Measurements from ENCODE around the gene ZNF25.
"Not testable (repeated sequence)": the region's sequence is repeated elsewhere in the genome, so short reads cannot be mapped to it uniquely, and the experiment has no call there.

The ZNF25 gene

GRCh38 chr10:37937864-37938263 is 38.6 kb downstream of the ZNF25 start:
- Histone ChIP-seq H3K27me3 (ENCODE audit: insufficient read depth, low read length, poor library complexity) (no peaks in the 10 kb centered on the region), H3K4me2 (ENCODE audit: insufficient read depth, low read length) (no peak overlapping the region), H3K36me3 (ENCODE audit: insufficient read depth, low read length) (no peaks in the 10 kb centered on the region), H3K9me3 (ENCODE audit: insufficient read depth, low read length, severe bottlenecking) (no peaks in the 10 kb centered on the region), H4K20me1 (ENCODE audit: insufficient read depth, low read length) (no peaks in the 10 kb centered on the region), H3K27ac (ENCODE audit: low read length) (no peak overlapping the region), H3K79me2 (ENCODE audit: insufficient read depth, low read length) (no peaks in the 10 kb centered on the region), H3K9ac (ENCODE audit: low read depth, low read length) (no peak overlapping the region), H2AFZ (ENCODE audit: low read depth, low read length) (no peak overlapping the region), H3K4me3 (ENCODE audit: low read depth in 1 of 2, low read length in 2 of 2) (no peak overlapping the region), H3K4me1 (ENCODE audit: insufficient read depth, low read length) (no peaks in the 10 kb centered on the region)
- TF ChIP-seq EZH2 (IDR thresholded peaks at IDR 0.05; ENCODE audit: borderline replicate concordance, low read depth, low read length, severe bottlenecking), result no peak
- TF ChIP-seq, protein P1, sequence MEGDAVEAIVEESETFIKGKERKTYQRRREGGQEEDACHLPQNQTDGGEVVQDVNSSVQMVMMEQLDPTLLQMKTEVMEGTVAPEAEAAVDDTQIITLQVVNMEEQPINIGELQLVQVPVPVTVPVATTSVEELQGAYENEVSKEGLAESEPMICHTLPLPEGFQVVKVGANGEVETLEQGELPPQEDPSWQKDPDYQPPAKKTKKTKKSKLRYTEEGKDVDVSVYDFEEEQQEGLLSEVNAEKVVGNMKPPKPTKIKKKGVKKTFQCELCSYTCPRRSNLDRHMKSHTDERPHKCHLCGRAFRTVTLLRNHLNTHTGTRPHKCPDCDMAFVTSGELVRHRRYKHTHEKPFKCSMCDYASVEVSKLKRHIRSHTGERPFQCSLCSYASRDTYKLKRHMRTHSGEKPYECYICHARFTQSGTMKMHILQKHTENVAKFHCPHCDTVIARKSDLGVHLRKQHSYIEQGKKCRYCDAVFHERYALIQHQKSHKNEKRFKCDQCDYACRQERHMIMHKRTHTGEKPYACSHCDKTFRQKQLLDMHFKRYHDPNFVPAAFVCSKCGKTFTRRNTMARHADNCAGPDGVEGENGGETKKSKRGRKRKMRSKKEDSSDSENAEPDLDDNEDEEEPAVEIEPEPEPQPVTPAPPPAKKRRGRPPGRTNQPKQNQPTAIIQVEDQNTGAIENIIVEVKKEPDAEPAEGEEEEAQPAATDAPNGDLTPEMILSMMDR (IDR thresholded peaks at IDR 0.05; ENCODE audit: borderline replicate concordance, extremely low read depth, low read length, poor library complexity, severe bottlenecking), result no peak
- DNase-seq, result no peak
- ATAC-seq (ENCODE audit: insufficient read depth, low read depth), result no peak

DNA sequence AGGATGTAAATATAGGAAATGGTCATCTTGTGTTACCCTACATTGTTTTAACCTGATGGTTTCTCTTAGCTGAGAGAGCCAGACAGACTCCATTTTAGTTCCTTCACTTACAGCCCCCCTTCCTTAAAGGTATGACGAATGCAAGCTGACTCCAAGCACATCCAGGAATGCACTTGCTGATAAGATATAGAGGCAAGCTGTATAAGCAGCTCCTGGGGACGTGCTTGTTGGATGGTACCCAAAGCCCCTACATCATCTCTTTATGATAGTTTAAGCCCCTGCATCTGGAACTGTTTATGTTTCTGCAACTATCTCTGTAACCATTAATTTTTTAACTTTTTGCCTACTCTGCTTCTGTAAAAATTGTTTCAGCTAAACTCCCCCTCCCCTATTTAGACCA is 41.7 kb downstream of the ZNF25 start:
- Histone ChIP-seq H4K20me1 (ENCODE audit: insufficient read depth, low read length) (no peaks in the 10 kb centered on the region), H3K9me3 (ENCODE audit: insufficient read depth, low read length, severe bottlenecking) (no peaks in the 10 kb centered on the region)
- no peak for ATAC-seq (ENCODE audit: insufficient read depth, low read depth)

DNA sequence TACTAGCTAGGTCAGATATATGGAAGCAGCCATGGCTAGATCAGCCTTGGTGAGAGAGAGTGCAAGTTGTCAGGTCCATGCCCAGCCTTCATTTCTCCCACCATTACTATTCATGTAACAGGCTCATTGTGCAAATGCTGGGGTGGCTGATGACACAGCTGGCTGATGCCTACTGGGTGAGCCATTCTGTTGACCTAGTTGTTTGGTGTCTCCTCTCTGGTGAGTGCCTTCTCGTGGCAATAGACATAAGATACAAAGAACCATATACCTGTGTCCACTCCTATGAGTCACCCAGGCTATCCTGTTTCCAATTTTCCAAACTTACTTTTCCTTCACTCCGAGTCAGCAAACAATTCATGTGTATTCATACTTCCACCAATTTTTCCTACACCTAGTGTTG is 46.0 kb downstream of the ZNF25 start:
- H3K9ac ChIP-seq (ENCODE audit: low read depth, low read length), result no peak overlapping the region
- H2AFZ ChIP-seq (ENCODE audit: low read depth, low read length), result no peak overlapping the region
- no peak for ATAC-seq (ENCODE audit: insufficient read depth, low read depth)
- no peaks in the 10 kb centered on the region for H4K20me1 ChIP-seq (ENCODE audit: insufficient read depth, low read length)
- H3K4me1 ChIP-seq (ENCODE audit: insufficient read depth, low read length), result no peaks in the 10 kb centered on the region
- no peak overlapping the region for H3K4me3 ChIP-seq (ENCODE audit: low read depth in 1 of 2, low read length in 2 of 2)
- H3K27me3 ChIP-seq (ENCODE audit: insufficient read depth, low read length, poor library complexity), result no peaks in the 10 kb centered on the region
- no peaks in the 10 kb centered on the region for H3K79me2 ChIP-seq (ENCODE audit: insufficient read depth, low read length)
- no peak for DNase-seq
- no peak overlapping the region for H3K27ac ChIP-seq (ENCODE audit: low read length)
- TF ChIP-seq, protein P1 (IDR thresholded peaks at IDR 0.05; ENCODE audit: borderline replicate concordance, extremely low read depth, low read length, poor library complexity, severe bottlenecking), result no peak
- TF ChIP-seq EZH2 (IDR thresholded peaks at IDR 0.05; ENCODE audit: borderline replicate concordance, low read depth, low read length, severe bottlenecking), result no peak
- no peaks in the 10 kb centered on the region for H3K36me3 ChIP-seq (ENCODE audit: insufficient read depth, low read length)
- no peaks in the 10 kb centered on the region for H3K9me3 ChIP-seq (ENCODE audit: insufficient read depth, low read length, severe bottlenecking)
- no peak overlapping the region for H3K4me2 ChIP-seq (ENCODE audit: insufficient read depth, low read length)

More for the DNA sequence above, 41.7 kb downstream of the ZNF25 start:
- Histone ChIP-seq H3K9ac (ENCODE audit: low read depth, low read length) (no peak overlapping the region), H3K4me2 (ENCODE audit: insufficient read depth, low read length) (no peak overlapping the region), H2AFZ (ENCODE audit: low read depth, low read length) (no peak overlapping the region), H3K79me2 (ENCODE audit: insufficient read depth, low read length) (no peaks in the 10 kb centered on the region), H3K27ac (ENCODE audit: low read length) (no peak overlapping the region), H3K4me1 (ENCODE audit: insufficient read depth, low read length) (no peaks in the 10 kb centered on the region), H3K36me3 (ENCODE audit: insufficient read depth, low read length) (no peaks in the 10 kb centered on the region), H3K4me3 (ENCODE audit: low read depth in 1 of 2, low read length in 2 of 2) (no peak overlapping the region), H3K27me3 (ENCODE audit: insufficient read depth, low read length, poor library complexity) (no peaks in the 10 kb centered on the region)
- DNase-seq, result no peak
- TF ChIP-seq, protein P1 (IDR thresholded peaks at IDR 0.05; ENCODE audit: borderline replicate concordance, extremely low read depth, low read length, poor library complexity, severe bottlenecking), result no peak
- no peak for TF ChIP-seq EZH2 (IDR thresholded peaks at IDR 0.05; ENCODE audit: borderline replicate concordance, low read depth, low read length, severe bottlenecking)

GRCh38 chr10:37908165-37908564 is 68.3 kb downstream of the ZNF25 start:
- H4K20me1 ChIP-seq (ENCODE audit: insufficient read depth, low read length); H2AFZ ChIP-seq (ENCODE audit: low read depth, low read length); DNase-seq; H3K79me2 ChIP-seq (ENCODE audit: insufficient read depth, low read length); H3K4me1 ChIP-seq (ENCODE audit: insufficient read depth, low read length); H3K27ac ChIP-seq (ENCODE audit: low read length); ATAC-seq (ENCODE audit: insufficient read depth, low read depth); H3K4me3 ChIP-seq (ENCODE audit: low read depth in 1 of 2, low read length in 2 of 2); H3K4me2 ChIP-seq (ENCODE audit: insufficient read depth, low read length); H3K9ac ChIP-seq (ENCODE audit: low read depth, low read length); H3K9me3 ChIP-seq (ENCODE audit: insufficient read depth, low read length, severe bottlenecking); H3K27me3 ChIP-seq (ENCODE audit: insufficient read depth, low read length, poor library complexity); H3K36me3 ChIP-seq (ENCODE audit: insufficient read depth, low read length): not testable (repeated sequence)

All from DND-41 (cell line).